A673 (cell line): Measurements from ENCODE around the gene GPX4. TPM values are rescaled to one million over a fixed set of nuclear protein-coding genes. Genes with fewer than 3 reads are reported as not detected.

Source experiments
- BruUV-seq: library from RNA; stranded (reverse); fragments of 400-500 nt; replicated peaks from 2 replicates; lab custom pipeline; 2021; lab: Mats Ljungman, UMichigan
- CTCF ChIA-PET: fragments of 300-600 bp; sonication (Branson Sonifier 250); formaldehyde crosslinking; loops from one replicate; lab custom pipeline; 2022; ENCODE audit warnings: antibody characterized with exemption; lab: Charles Lee
- POLR2A ChIA-PET: fragments of 300-600 bp; sonication (Branson Sonifier 250); formaldehyde crosslinking; loops from one replicate; lab custom pipeline; 2022; ENCODE audit warnings: antibody characterized with exemption; ENCODE audit not compliant: low non-redundant PET; lab: Charles Lee
- DNase-seq: peaks from one replicate; pipeline ENCODE4 v3.0.0-alpha.2; 2015; ENCODE audit warnings: low spot score
- H3K27ac ChIP-seq: fragments of 200-600 bp; sonication (generic); 2 replicates; pipeline ENCODE4 v1.5.1; 2016; ENCODE audit warnings: mixed run types, low read depth, mild to moderate bottlenecking, mixed read lengths, antibody characterized with exemption, low read length; ENCODE audit not compliant: poor library complexity, severe bottlenecking
- H3K27me3 ChIP-seq: fragments of 200-600 bp; sonication (generic); replicated peaks from 2 replicates; pipeline ENCODE4 v1.6.1; 2017; ENCODE audit warnings: mixed run types, low read depth, mild to moderate bottlenecking, mixed read lengths, antibody characterized with exemption, low read length; ENCODE audit not compliant: insufficient read depth, poor library complexity
- H3K36me3 ChIP-seq: fragments of 200-600 bp; sonication (generic); 2 replicates; pipeline ENCODE4 v1.6.1; 2016; ENCODE audit warnings: mixed run types, mild to moderate bottlenecking, mixed read lengths, antibody characterized with exemption, low read length; ENCODE audit not compliant: insufficient read depth, poor library complexity, severe bottlenecking
- H3K4me1 ChIP-seq: fragments of 200-600 bp; sonication (generic); 2 replicates; pipeline ENCODE4 v1.6.1; 2017; ENCODE audit warnings: mixed run types, mild to moderate bottlenecking, mixed read lengths, antibody characterized with exemption, low read length; ENCODE audit not compliant: insufficient read depth, poor library complexity, severe bottlenecking
- H3K4me3 ChIP-seq: fragments of 200-600 bp; sonication (generic); 2 replicates; pipeline ENCODE4 v1.5.1; 2016; ENCODE audit warnings: low read depth, mixed run types, mild to moderate bottlenecking, mixed read lengths, low read length; ENCODE audit not compliant: poor library complexity, severe bottlenecking
- H3K9me3 ChIP-seq: fragments of 200-600 bp; sonication (generic); 2 replicates; pipeline ENCODE4 v1.6.1; 2016; ENCODE audit warnings: mixed run types, low read depth, mild to moderate bottlenecking, mixed read lengths, antibody characterized with exemption, low read length; ENCODE audit not compliant: poor library complexity, severe bottlenecking
- CTCF ChIP-seq: fragments of 300-800, 200-600 bp; sonication (generic); conservative IDR thresholded peaks from 2 replicates; pipeline ENCODE4 v1.5.1; 2017; ENCODE audit warnings: low read depth, mild to moderate bottlenecking, antibody characterized with exemption, low read length, moderate library complexity, mixed read lengths
- EZH2 ChIP-seq: fragments of 200-600 bp; sonication (generic); IDR thresholded peaks from 2 replicates; pipeline ENCODE4 v1.6.1; 2017; ENCODE audit warnings: borderline replicate concordance, low read depth, mild to moderate bottlenecking, mixed read lengths, antibody characterized with exemption, low read length; ENCODE audit not compliant: poor library complexity, severe bottlenecking
- intact Hi-C: fragments of 100-400 bp; cut with micrococcal nuclease; formaldehyde crosslinking; loops from one replicate; pipeline ENCODE4 v1.10.0; 2022; ENCODE audit not compliant: unreplicated experiment
- total RNA-seq: library from RNA; stranded (reverse); gene quantifications from 2 replicates; pipeline ENCODE4 v1.2.3, GENCODE V29; 2021

GPX4 gene
- total RNA-seq, 1 experiment from 2014 or later, result 368 TPM

DNA sequence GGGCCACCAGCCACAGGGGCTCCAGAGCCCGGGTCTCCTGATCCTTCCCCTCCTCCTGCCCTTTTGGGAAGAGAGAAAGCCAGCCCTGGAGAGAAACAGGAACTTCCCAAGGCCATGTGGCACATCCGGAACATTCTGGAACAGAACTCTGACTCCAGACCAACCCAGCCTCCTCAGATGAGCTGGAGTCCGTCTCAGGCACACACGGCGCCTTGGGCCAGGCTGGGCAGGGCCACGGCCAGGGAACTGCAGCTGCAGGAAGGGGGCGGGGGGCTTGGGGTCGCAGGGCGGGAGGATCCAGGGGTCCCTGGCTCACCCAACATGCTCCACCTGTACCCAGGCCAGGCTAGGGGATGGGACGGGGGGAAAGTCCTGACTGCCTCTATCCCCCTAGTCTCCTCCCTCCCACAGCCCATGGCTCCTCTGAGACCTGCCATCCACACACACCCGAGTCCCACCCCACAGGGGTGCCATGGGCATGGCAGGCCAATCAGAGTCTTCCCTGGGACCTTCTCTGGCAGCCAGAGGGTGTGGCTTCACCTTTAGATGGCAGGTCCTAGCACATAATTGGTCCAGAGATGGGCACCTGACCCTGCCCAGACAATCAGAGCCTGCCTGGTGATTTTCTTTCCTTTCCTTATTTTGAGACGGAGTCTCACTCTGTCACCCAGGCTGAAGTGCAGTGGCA, 47.4 kb downstream of the GPX4 start:
- BruUV-seq, result no TSS peak
- DNase-seq, result no peak
- POLR2A ChIA-PET, result no interaction called here
- CTCF ChIA-PET, result interaction anchor here (0.7 kb wide), 1 partner anchor 22 kb away, joined by 7 read pairs; no protein-coding TSS in a partner anchor
- H3K4me1 ChIP-seq, result peaks cover 24% of the 10 kb centered on the region
- intact Hi-C loops, result no loop called here
- peak overlapping the region; percentile 59 for H3K27ac ChIP-seq
- no peaks in the 10 kb centered on the region for H3K36me3 ChIP-seq
- no peaks in the 10 kb centered on the region for H3K9me3 ChIP-seq
- no peaks in the 10 kb centered on the region for H3K27me3 ChIP-seq
- no peak overlapping the region for H3K4me3 ChIP-seq
- TF ChIP-seq EZH2 (no peak), CTCF (no peak)

DNA sequence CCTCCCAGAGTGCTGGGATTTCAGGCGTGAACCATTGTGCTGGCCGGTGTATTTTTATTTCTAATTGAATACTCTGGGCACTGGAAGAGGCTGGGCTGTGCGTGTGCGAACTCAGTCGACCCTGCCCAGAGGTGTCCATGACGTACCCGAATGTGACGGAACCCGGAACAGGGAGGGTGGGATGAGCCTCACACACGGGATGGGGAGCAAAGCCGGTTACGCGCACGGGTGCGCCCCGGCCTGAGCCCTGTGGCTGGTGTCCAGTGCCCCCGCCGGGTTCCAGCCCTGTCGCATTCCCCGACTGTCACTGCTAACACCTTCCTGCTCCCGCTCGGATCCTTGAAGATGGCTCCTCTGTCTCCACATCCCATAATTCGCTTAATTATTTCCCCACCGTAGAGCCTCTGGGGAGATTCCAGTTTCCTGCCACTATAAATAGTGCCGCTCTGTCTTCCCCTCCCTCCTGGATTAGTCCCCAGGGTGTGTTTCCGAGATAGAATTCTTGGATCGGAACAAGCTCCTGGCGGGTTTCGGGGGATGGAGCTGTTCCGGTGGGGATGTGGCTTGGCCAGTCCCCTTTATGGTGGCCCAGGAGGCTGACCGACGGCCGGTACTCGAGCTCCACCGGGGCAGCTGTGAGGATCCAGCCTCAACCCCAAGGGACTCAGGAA, 48.3 kb downstream of the GPX4 start:
- Histone ChIP-seq H3K4me3 (no peak overlapping the region), H3K27me3 (no peaks in the 10 kb centered on the region), H3K4me1 (peaks cover 24% of the 10 kb centered on the region), H3K27ac (peak overlapping the region; percentile 59), H3K36me3 (no peaks in the 10 kb centered on the region), H3K9me3 (no peaks in the 10 kb centered on the region)
- ChIA-PET CTCF (no interaction called here), POLR2A (no interaction called here)
- intact Hi-C loops, result no loop called here
- BruUV-seq, result no TSS peak
- DNase-seq, result peak; percentile 87
- TF ChIP-seq EZH2, result no peak
- TF ChIP-seq CTCF, result no peak

- no TSS peak for BruUV-seq
- intact Hi-C loops, result no loop called here
- Histone ChIP-seq H3K27me3 (no peaks in the 10 kb centered on the region), H3K9me3 (no peaks in the 10 kb centered on the region), H3K36me3 (no peaks in the 10 kb centered on the region), H3K4me3 (no peak overlapping the region), H3K27ac (peak overlapping the region; percentile 25), H3K4me1 (peaks cover 24% of the 10 kb centered on the region)
- ChIA-PET POLR2A (no interaction called here), CTCF (no interaction called here)
- no peak for DNase-seq
- no peak for TF ChIP-seq EZH2
- no peak for TF ChIP-seq CTCF
These were observed 50.3 kb downstream of the GPX4 start for GRCh38 chr19:1153891-1154730.
